ENCODE measurements around the gene KPNA6. TPM values are rescaled to one million over a fixed set of nuclear protein-coding genes. Genes with fewer than 3 reads are reported as not detected.

The KPNA6 gene
- total RNA-seq, 1 experiment from 2014 or later = 114 TPM

DNA sequence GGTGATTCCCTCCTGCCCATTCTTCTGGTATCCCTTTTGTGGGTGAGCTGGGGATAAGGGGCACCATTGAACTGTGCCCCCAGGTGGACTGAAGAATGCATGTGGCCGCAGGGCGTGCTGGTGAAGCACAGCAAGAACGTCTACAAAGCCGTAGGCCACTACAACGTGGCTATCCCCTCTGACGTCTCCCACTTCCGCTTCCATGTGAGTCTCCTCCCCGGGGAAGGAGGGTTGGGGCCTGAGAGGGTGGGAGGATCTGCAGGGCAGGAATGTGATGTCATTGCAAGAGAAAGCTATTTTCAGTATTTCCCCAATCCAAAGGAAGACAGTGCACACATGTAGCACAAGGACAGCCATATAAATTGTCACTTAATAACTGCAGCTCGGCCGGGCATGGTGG, 7.5 kb upstream of the KPNA6 start:
- Histone ChIP-seq H2BK120ac (ENCODE audit: low read depth, low read length, poor library complexity, severe bottlenecking) (no peak overlapping the region), H4K8ac (replicated peaks; ENCODE audit: insufficient read length, low read depth, low read length) (no peak overlapping the region), H3K14ac (ENCODE audit: insufficient read depth, low read length) (no peak overlapping the region), H3K18ac (ENCODE audit: insufficient read length, low read depth, low read length) (no peak overlapping the region), H4K91ac (ENCODE audit: insufficient read length, low read depth, low read length) (no peak overlapping the region), H3K4me1 (ENCODE audit: insufficient read depth, low read length) (no peaks in the 10 kb centered on the region), H3K79me2 (ENCODE audit: insufficient read depth, low read length) (no peaks in the 10 kb centered on the region), H3K23me2 (ENCODE audit: insufficient read length, low read depth, low read length, poor library complexity, severe bottlenecking) (no peaks in the 10 kb centered on the region), H3T11ph (ENCODE audit: low read length) (no peak overlapping the region), H3K27me3 (ENCODE audit: insufficient read depth, low read length) (no peaks in the 10 kb centered on the region), H2AFZ (ENCODE audit: low read length) (no peak overlapping the region), H3K4me2 (ENCODE audit: insufficient read depth, insufficient read length, low read length) (no peak overlapping the region), H2BK15ac (ENCODE audit: low read depth, low read length) (no peak overlapping the region), H4K5ac (ENCODE audit: insufficient read length, low read depth, low read length) (no peak overlapping the region), H3K79me1 (ENCODE audit: insufficient read depth, low read depth, low read length, poor library complexity, severe bottlenecking) (no peaks in the 10 kb centered on the region), H2BK5ac (ENCODE audit: insufficient read length, low read length) (no peak overlapping the region), H3K9me3 (ENCODE audit: control insufficient read depth, low read depth, low read length) (no peaks in the 10 kb centered on the region), H3K27ac (ENCODE audit: insufficient read length, low read depth, low read length) (no peak overlapping the region), H3K23ac (ENCODE audit: insufficient read length, low read depth, low read length) (no peak overlapping the region), H3K4ac (ENCODE audit: low read depth, low read length) (no peak overlapping the region), H2AK5ac (ENCODE audit: insufficient read length, low read length) (no peak overlapping the region), H3K56ac (ENCODE audit: insufficient read length, low read depth, low read length) (no peak overlapping the region), H4K20me1 (ENCODE audit: control insufficient read depth, insufficient read depth, insufficient read length) (no peaks in the 10 kb centered on the region), H2BK12ac (ENCODE audit: insufficient read length, low read depth, low read length) (no peak overlapping the region), H3K9ac (ENCODE audit: extremely low read depth, insufficient read length, low read length) (no peak overlapping the region), H2BK20ac (ENCODE audit: low read depth, low read length, poor library complexity, severe bottlenecking) (no peak overlapping the region)
- Mint-ChIP-seq H3K4me1 (peaks cover 0 to 6% of the 10 kb centered on the region in 2 experiments; a peak in 1 of 4 replicates), H3K27me3 (ENCODE audit: low read depth) (no peaks in the 10 kb centered on the region), H3K27ac (no peak overlapping the region), H3K36me3 (ENCODE audit: insufficient read depth in 1 of 3, low read depth in 3 of 3) (peaks cover 23 to 55% (median 52%) of the 10 kb centered on the region in 3 experiments), H3K4me3 (no peak overlapping the region), H3K9me3 (no peaks in the 10 kb centered on the region)
- TF ChIP-seq, protein P1, sequence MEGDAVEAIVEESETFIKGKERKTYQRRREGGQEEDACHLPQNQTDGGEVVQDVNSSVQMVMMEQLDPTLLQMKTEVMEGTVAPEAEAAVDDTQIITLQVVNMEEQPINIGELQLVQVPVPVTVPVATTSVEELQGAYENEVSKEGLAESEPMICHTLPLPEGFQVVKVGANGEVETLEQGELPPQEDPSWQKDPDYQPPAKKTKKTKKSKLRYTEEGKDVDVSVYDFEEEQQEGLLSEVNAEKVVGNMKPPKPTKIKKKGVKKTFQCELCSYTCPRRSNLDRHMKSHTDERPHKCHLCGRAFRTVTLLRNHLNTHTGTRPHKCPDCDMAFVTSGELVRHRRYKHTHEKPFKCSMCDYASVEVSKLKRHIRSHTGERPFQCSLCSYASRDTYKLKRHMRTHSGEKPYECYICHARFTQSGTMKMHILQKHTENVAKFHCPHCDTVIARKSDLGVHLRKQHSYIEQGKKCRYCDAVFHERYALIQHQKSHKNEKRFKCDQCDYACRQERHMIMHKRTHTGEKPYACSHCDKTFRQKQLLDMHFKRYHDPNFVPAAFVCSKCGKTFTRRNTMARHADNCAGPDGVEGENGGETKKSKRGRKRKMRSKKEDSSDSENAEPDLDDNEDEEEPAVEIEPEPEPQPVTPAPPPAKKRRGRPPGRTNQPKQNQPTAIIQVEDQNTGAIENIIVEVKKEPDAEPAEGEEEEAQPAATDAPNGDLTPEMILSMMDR (conservative IDR thresholded peaks at IDR 0.05) = no peak
- DNase-seq = no peak
- no CpG with 5 or more reads among the region's 10 CpGs for WGBS (ENCODE audit: extremely low coverage, insufficient read length, low lambda C conversion rate)

All from H9 (cell line).